Measurements from ENCODE around the gene ATF3. TPM values are rescaled to one million over a fixed set of nuclear protein-coding genes. Genes with fewer than 3 reads are reported as not detected.

ATF3 gene, protein sequence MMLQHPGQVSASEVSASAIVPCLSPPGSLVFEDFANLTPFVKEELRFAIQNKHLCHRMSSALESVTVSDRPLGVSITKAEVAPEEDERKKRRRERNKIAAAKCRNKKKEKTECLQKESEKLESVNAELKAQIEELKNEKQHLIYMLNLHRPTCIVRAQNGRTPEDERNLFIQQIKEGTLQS
- total RNA-seq (10 to 100 TPM in 5 of 9 donors, 1 to 10 TPM in 4; 4.6 to 49.0 (median 11.0) TPM), polyA plus RNA-seq (10 to 100 TPM; 17.8 to 74.5 TPM)
- long read RNA-seq, donor 1, transcript ATF3-202 (4 exons, 2,033 nt), result major isoform, 11 of 13 reads
- long read RNA-seq, donor 1, partial matches to known transcripts, result 0 of 13 reads
- long read RNA-seq, donor 1, other reads (novel, unspliced or antisense), result 1 of 13 reads
- long read RNA-seq, donor 2, transcript ATF3-203 (4 exons, 680 nt), result minor isoform, 16 of 70 reads
- long read RNA-seq, donor 2, transcript ATF3-208 (3 exons, 1,626 nt), result minor isoform, 6 of 70 reads
- long read RNA-seq, donor 2, transcript ATF3-202 (4 exons, 2,033 nt), result major isoform, 40 of 70 reads
- long read RNA-seq, donor 2, partial matches to known transcripts, result 1 of 70 reads
- long read RNA-seq, donor 2, other reads (novel, unspliced or antisense), result 6 of 70 reads
- long read RNA-seq, donor 3, transcript ATF3-202 (4 exons, 2,033 nt), result major isoform, 11 of 16 reads
- long read RNA-seq, donor 3, partial matches to known transcripts, result 0 of 16 reads
- long read RNA-seq, donor 3, other reads (novel, unspliced or antisense), result 1 of 16 reads

DNA sequence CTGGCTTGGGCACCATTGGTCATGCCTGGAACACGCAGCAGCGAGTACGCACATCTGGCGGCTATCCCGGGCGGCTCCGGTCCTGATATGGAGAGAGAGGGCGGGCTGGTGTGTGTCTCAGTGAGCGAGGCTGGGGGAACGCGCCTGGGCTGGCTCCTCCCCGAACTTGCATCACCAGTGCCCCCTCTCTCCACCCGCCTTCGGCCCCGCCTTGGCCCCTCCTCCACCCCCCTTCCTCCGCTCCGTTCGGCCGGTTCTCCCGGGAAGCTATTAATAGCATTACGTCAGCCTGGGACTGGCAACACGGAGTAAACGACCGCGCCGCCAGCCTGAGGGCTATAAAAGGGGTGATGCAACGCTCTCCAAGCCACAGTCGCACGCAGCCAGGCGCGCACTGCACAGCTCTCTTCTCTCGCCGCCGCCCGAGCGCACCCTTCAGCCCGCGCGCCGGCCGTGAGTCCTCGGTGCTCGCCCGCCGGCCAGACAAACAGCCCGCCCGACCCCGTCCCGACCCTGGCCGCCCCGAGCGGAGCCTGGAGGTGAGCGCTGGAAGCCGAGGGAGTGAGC, at the start of gene ATF3:
Gene ATF3, plus strand, starts transcription at position 370 of the 567 bp plus-strand sequence. CDS start 6,261 bp downstream, outside the sequence.
- TF ChIP-seq, protein P1, sequence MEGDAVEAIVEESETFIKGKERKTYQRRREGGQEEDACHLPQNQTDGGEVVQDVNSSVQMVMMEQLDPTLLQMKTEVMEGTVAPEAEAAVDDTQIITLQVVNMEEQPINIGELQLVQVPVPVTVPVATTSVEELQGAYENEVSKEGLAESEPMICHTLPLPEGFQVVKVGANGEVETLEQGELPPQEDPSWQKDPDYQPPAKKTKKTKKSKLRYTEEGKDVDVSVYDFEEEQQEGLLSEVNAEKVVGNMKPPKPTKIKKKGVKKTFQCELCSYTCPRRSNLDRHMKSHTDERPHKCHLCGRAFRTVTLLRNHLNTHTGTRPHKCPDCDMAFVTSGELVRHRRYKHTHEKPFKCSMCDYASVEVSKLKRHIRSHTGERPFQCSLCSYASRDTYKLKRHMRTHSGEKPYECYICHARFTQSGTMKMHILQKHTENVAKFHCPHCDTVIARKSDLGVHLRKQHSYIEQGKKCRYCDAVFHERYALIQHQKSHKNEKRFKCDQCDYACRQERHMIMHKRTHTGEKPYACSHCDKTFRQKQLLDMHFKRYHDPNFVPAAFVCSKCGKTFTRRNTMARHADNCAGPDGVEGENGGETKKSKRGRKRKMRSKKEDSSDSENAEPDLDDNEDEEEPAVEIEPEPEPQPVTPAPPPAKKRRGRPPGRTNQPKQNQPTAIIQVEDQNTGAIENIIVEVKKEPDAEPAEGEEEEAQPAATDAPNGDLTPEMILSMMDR (IDR thresholded peaks at IDR 0.05), result no peak
- peak; percentile 76 to 99 for TF ChIP-seq POLR2A (IDR thresholded peaks at IDR 0.05)
- WGBS, 4 donors, result 0 to 2% (median 0%) methylated on average over 15 to 54 of the region's 54 CpGs
- intact Hi-C loops (cut with DNase I), result loop anchor here in 8 of 10 donors (1.0 to 5.0 kb wide), 9 partner anchors 30 to 131 kb away; no protein-coding TSS in a partner anchor
- Histone ChIP-seq H3K4me3 (peak within 1 kb of the TSS; percentile 62 to 89 (median 75)), H3K9me3 (no peaks in the 10 kb centered on the region), H3K36me3 (no peaks in the 10 kb centered on the region), H3K4me1 (peaks cover 0 to 65% (median 45%) of the 10 kb centered on the region in 12 donors), H3K27ac (peak within 1 kb of the TSS; percentile 90 to 99 (median 95)), H3K27me3 (peaks cover 0 to 29% (median 0%) of the 10 kb centered on the region in 9 donors)
- DNase-seq (peak; percentile 99 to 100 (median 100)), ATAC-seq (peak; percentile 95 to 98 (median 97))

DNA sequence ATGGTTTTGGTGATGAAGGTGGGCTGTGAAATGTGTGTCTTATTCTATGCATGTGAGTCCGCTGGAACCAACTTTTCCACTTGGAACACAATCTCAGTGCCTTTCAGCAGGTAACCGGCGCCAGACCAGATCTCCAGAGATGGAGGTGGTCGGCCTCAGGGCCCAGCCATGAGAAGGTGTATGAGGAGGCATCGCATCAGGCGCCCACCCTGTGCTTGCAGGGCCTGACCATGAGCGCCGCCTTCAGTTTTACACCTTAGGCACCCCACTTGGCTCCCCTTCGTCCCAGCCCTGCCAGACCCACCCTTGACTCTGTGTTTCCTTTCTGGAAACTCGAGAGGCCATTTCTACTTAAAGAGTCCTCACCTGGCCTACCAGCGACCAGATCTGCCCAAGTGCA, 48.6 kb upstream of the ATF3 start:
- TF ChIP-seq, protein P1 (IDR thresholded peaks at IDR 0.05), result no peak
- TF ChIP-seq POLR2A (IDR thresholded peaks at IDR 0.05), result no peak
- 84 to 90% (median 85%) methylated on average over 11 of the region's 11 CpGs for WGBS, 4 donors
- no peaks in the 10 kb centered on the region for H3K27me3 ChIP-seq
- no peak overlapping the region for H3K4me3 ChIP-seq
- H3K27ac ChIP-seq, result peak overlapping the region in 6 of 12 donors; percentile 90 to 98 (median 96)
- H3K9me3 ChIP-seq, result peaks cover 0 to 8% (median 0%) of the 10 kb centered on the region in 12 donors
- DNase-seq (no peak), ATAC-seq (no peak)
- peaks cover 0 to 22% (median 7%) of the 10 kb centered on the region in 12 donors for H3K4me1 ChIP-seq
- intact Hi-C loops (cut with DNase I), result loop anchor here in 8 of 10 donors (1.0 to 10.0 kb wide), 7 partner anchors 47 to 83 kb away; partner anchors contain the start of gene ATF3 (in 4 of the 8)
- no peaks in the 10 kb centered on the region for H3K36me3 ChIP-seq

DNA sequence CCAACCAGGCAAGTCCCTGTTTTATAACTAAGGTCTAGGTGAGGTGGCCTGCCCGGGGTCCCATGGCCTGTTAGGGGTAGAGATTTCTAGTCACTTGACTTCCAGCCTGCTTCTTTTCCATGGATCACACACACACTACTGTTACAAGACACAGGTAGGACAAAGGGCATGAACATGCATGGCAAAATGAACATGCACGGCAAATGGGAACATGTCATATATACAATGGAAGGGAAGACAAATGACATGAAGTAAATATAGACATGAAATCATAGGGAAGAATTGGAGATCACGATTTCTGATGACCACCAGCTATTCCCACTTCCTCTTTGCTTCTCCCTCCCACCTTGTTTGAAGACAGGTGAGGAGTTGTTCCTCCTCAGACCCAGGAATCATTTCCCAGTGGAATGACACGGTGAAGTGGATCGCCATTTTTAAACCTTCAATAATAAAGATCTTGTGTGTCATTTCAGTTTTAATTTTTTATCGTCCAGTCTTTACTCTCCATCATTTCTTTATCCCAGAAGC, 47.6 kb upstream of the ATF3 start:
- Histone ChIP-seq H3K27ac (peak overlapping the region in 10 of 12 donors; percentile 45 to 95 (median 65)), H3K4me1 (peaks cover 0 to 22% (median 7%) of the 10 kb centered on the region in 12 donors), H3K36me3 (no peaks in the 10 kb centered on the region), H3K27me3 (no peaks in the 10 kb centered on the region), H3K9me3 (peaks cover 0 to 8% (median 0%) of the 10 kb centered on the region in 12 donors), H3K4me3 (no peak overlapping the region)
- WGBS, 4 donors, result 83 to 86% (median 85%) methylated on average over 6 of the region's 6 CpGs
- no peak for DNase-seq
- ATAC-seq, result no peak
- TF ChIP-seq POLR2A (IDR thresholded peaks at IDR 0.05), result no peak
- TF ChIP-seq, protein P1 (IDR thresholded peaks at IDR 0.05), result no peak
- intact Hi-C loops (cut with DNase I), result loop anchor here in 1 of 10 donors (2.0 kb wide), 1 partner anchor 46 kb away; no protein-coding TSS in a partner anchor
